Measurements from ENCODE around the gene PTHLH.

PTHLH gene

GRCh38 chr12:27934276-27934675 is 38.3 kb downstream of the PTHLH start:
- DNase-seq: no peak

GRCh38 chr12:27931390-27931789 is 41.1 kb downstream of the PTHLH start:
- no peak for DNase-seq

- DNase-seq: no peak
Observed at GRCh38 chr12:27927347-27927746, 45.2 kb downstream of the PTHLH start.

GRCh38 chr12:27924350-27925135 is 48.0 kb downstream of the PTHLH start:
- no peak for DNase-seq

- DNase-seq: no peak
Observed at GRCh38 chr12:27922531-27923139, 49.9 kb downstream of the PTHLH start.

- no peak for DNase-seq
Observed at GRCh38 chr12:27919671-27920235, 52.8 kb downstream of the PTHLH start.

GRCh38 chr12:27915536-27915935 is 57.0 kb downstream of the PTHLH start:
- DNase-seq: no peak

GRCh38 chr12:27915021-27915420 is 57.5 kb downstream of the PTHLH start:
- no peak for DNase-seq

GRCh38 chr12:27913999-27914614 is 58.4 kb downstream of the PTHLH start:
- DNase-seq: no peak

GRCh38 chr12:27911397-27911796 is 61.1 kb downstream of the PTHLH start:
- no peak for DNase-seq
